ENCODE results near the gene GPSM1. TPM values are rescaled to one million over a fixed set of nuclear protein-coding genes. Genes with fewer than 3 reads are reported as not detected.

Gene GPSM1
- total and polyA plus RNA-seq, 3 donors from 2014 or later: 33.5 to 101 (median 84.4) TPM

GRCh38 chr9:136395345-136396218 is 68.2 kb downstream of the GPSM1 start:
- no peaks in the 10 kb centered on the region for H3K9me3 ChIP-seq
- no peak overlapping the region for H3K27ac ChIP-seq
- peaks cover 11% of the 10 kb centered on the region for H3K4me1 ChIP-seq
- DNase-seq: no peak
- TF ChIP-seq, protein P1, sequence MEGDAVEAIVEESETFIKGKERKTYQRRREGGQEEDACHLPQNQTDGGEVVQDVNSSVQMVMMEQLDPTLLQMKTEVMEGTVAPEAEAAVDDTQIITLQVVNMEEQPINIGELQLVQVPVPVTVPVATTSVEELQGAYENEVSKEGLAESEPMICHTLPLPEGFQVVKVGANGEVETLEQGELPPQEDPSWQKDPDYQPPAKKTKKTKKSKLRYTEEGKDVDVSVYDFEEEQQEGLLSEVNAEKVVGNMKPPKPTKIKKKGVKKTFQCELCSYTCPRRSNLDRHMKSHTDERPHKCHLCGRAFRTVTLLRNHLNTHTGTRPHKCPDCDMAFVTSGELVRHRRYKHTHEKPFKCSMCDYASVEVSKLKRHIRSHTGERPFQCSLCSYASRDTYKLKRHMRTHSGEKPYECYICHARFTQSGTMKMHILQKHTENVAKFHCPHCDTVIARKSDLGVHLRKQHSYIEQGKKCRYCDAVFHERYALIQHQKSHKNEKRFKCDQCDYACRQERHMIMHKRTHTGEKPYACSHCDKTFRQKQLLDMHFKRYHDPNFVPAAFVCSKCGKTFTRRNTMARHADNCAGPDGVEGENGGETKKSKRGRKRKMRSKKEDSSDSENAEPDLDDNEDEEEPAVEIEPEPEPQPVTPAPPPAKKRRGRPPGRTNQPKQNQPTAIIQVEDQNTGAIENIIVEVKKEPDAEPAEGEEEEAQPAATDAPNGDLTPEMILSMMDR (IDR thresholded peaks at IDR 0.05): no peak
- no peak for TF ChIP-seq POLR2A (IDR thresholded peaks at IDR 0.05)
- H3K27me3 ChIP-seq: no peaks in the 10 kb centered on the region
- H3K36me3 ChIP-seq (ENCODE audit: low read depth, missing control alignments): no peaks in the 10 kb centered on the region
- 87 to 89% methylated on average over 13 to 25 of the region's 26 CpGs for WGBS, 2 donors
- intact Hi-C loops (cut with DNase I; ENCODE audit: low total_unique reads): no loop called here
- no peak overlapping the region for H3K4me3 ChIP-seq

- Histone ChIP-seq H3K9me3 (no peaks in the 10 kb centered on the region), H3K36me3 (ENCODE audit: low read depth, missing control alignments) (no peaks in the 10 kb centered on the region), H3K27ac (no peak overlapping the region), H3K27me3 (no peaks in the 10 kb centered on the region), H3K4me1 (peaks cover 13% of the 10 kb centered on the region), H3K4me3 (no peak overlapping the region)
- WGBS, 2 donors: 86 to 94% methylated on average over 4 of the region's 4 CpGs
- no peak for TF ChIP-seq POLR2A (IDR thresholded peaks at IDR 0.05)
- TF ChIP-seq, protein P1 (IDR thresholded peaks at IDR 0.05): no peak
- no peak for DNase-seq
- intact Hi-C loops (cut with DNase I; ENCODE audit: low total_unique reads): no loop called here
These were observed 68.8 kb downstream of the GPSM1 start for GRCh38 chr9:136396219-136396515.

DNA sequence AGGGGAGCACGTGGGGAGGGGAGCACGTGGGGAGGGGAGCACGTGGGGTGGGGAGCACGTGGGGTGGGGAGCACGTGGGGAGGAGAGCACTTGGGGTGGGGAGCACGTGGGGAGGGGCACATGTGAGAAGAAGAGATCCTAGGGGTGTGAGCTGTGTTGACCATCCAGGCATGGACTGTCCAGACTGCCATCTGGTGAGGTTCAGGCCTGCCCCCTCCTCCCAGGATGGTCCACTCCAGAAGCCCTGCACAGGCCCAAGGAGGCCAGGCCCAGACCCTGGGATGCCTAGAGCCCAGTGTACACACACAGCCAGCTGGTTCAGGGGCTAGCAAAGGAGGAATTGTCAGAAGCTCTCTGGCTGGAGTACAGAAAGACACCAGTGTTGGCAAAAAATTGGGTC is 70.3 kb downstream of the GPSM1 start:
- peaks cover 13% of the 10 kb centered on the region for H3K4me1 ChIP-seq
- 69 to 73% methylated on average over 6 of the region's 6 CpGs for WGBS, 2 donors
- H3K27ac ChIP-seq: no peak overlapping the region
- H3K36me3 ChIP-seq (ENCODE audit: low read depth, missing control alignments): no peaks in the 10 kb centered on the region
- DNase-seq: no peak
- H3K4me3 ChIP-seq: no peak overlapping the region
- intact Hi-C loops (cut with DNase I; ENCODE audit: low total_unique reads): no loop called here
- H3K9me3 ChIP-seq: no peaks in the 10 kb centered on the region
- TF ChIP-seq POLR2A (IDR thresholded peaks at IDR 0.05): no peak
- TF ChIP-seq, protein P1 (IDR thresholded peaks at IDR 0.05): no peak
- H3K27me3 ChIP-seq: no peaks in the 10 kb centered on the region

- WGBS, 2 donors: 89 to 94% methylated on average over 10 to 12 of the region's 12 CpGs
- Histone ChIP-seq H3K27me3 (no peaks in the 10 kb centered on the region), H3K9me3 (no peaks in the 10 kb centered on the region), H3K4me3 (no peak overlapping the region), H3K27ac (no peak overlapping the region), H3K36me3 (ENCODE audit: low read depth, missing control alignments) (no peaks in the 10 kb centered on the region), H3K4me1 (peaks cover 13% of the 10 kb centered on the region)
- TF ChIP-seq, protein P1 (IDR thresholded peaks at IDR 0.05): no peak
- no peak for TF ChIP-seq POLR2A (IDR thresholded peaks at IDR 0.05)
- no peak for DNase-seq
- intact Hi-C loops (cut with DNase I; ENCODE audit: low total_unique reads): no loop called here
These were observed 70.9 kb downstream of the GPSM1 start for GRCh38 chr9:136398286-136398685.
